IPS-18a (cell line): ENCODE results near the gene KLHDC2.
A peak's percentile ranks its signal among the peaks of the same experiment; 100 is the strongest.
"Not testable (repeated sequence)": the region's sequence is repeated elsewhere in the genome, so short reads cannot be mapped to it uniquely, and the experiment has no call there.

Experiments
- H3K27ac ChIP-seq: one replicate; pipeline ENCODE4 v1.5.1; 2013; ENCODE audit warnings: low read length
- H3K27me3 ChIP-seq: one replicate; pipeline ENCODE4 v1.6.1; 2013; ENCODE audit warnings: mild to moderate bottlenecking, low read length; ENCODE audit not compliant: control insufficient read depth, insufficient read depth
- H3K36me3 ChIP-seq: one replicate; pipeline ENCODE4 v1.6.1; 2013; ENCODE audit warnings: low read depth, low read length; ENCODE audit not compliant: control insufficient read depth
- H3K4me1 ChIP-seq: one replicate; pipeline ENCODE4 v1.6.1; 2013; ENCODE audit warnings: low read depth, low read length; ENCODE audit not compliant: control insufficient read depth
- H3K4me3 ChIP-seq: one replicate; pipeline ENCODE4 v1.5.1; 2013; ENCODE audit warnings: low read length
- H3K9ac ChIP-seq: one replicate; pipeline ENCODE4 v1.6.1; 2013; ENCODE audit warnings: mild to moderate bottlenecking, low read length, moderate library complexity
- H3K9me3 ChIP-seq: one replicate; pipeline ENCODE4 v1.6.1; 2013; ENCODE audit warnings: low read depth, low read length; ENCODE audit not compliant: control insufficient read depth

Gene KLHDC2

DNA sequence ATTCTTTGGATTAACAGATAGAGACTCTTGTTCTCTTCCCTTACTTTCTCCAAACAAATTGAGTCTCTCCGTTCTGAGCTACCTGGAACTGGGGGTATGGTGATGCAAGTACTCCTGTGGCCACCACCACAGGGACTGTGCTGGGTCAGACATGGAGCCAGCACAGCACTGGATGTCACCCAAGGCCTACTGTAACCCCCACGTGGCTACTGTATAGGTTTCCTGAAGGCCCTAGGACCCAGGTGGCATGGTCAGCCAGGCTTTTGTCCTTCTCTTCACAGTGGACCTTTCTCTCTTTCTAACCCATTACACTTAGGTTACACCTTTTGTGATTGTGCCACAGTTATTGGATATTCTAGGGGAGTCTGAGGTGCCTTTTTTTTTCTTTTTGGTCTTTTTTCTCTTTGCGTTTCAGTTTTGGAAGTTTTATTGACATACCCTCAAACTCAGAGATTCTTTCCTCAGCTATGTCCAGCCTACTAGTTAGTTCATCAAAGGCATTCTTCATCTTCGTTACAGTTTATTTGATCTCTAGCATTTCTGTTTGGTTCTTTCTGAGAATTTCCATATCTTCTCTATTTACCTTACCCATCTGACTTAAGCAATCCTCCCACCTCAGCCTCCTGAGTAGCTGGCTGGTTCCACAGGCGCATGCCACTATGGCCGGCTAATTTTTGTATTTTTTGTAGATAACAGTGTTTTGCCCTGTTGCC lies 6.0 kb upstream of the KLHDC2 start:
- Histone ChIP-seq H3K36me3 (no peaks in the 10 kb centered on the region), H3K27ac (no peak overlapping the region), H3K4me1 (peaks cover 3% of the 10 kb centered on the region), H3K4me3 (no peak overlapping the region), H3K9me3 (no peaks in the 10 kb centered on the region), H3K27me3 (no peaks in the 10 kb centered on the region), H3K9ac (no peak overlapping the region)

DNA sequence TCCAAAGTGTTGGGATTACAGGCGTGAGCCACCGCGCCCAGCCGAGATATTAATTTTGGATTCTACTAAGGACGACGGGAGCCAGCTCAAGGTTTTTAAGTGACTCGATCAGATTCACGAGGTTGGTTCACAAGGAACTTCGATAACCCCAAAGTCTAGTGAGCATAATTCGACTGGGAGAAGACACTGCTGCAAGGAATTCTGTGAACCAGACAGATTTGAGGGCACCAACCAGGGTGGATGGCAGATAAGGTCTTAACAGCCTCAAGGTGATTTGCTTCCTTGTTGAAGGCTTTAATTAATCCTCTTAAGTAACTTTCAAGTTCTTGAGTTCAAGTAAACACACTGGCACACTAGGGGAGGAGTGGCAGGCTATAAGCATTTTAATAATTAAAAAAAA lies 1.1 kb upstream of the KLHDC2 start:
- Histone ChIP-seq H3K36me3 (no peaks in the 10 kb centered on the region), H3K4me3 (peak overlapping the region; percentile 85), H3K27ac (peak overlapping the region; percentile 56), H3K9ac (peak overlapping the region; percentile 91), H3K27me3 (no peaks in the 10 kb centered on the region), H3K9me3 (no peaks in the 10 kb centered on the region), H3K4me1 (peaks cover 11% of the 10 kb centered on the region)

DNA sequence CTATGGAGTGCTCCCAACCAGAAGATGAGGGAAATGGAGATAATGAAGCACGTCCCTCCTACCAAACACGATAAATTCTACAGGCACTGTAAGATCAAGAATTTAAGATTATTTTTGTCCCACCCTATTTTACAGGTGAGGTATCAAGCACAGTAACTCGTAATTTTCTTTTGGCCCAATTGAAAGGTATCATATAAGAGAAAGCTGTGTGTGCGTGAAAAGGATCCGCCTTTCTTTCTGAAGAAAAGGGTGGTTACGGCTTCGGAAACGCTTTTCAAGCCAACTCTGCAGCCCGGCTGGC lies 733 bp upstream of the KLHDC2 start:
- peak overlapping the region; percentile 85 for H3K4me3 ChIP-seq
- H3K27ac ChIP-seq: peak overlapping the region; percentile 56
- H3K4me1 ChIP-seq: peaks cover 11% of the 10 kb centered on the region
- H3K27me3 ChIP-seq: no peaks in the 10 kb centered on the region
- H3K9me3 ChIP-seq: no peaks in the 10 kb centered on the region
- H3K9ac ChIP-seq: peak overlapping the region; percentile 91
- H3K36me3 ChIP-seq: no peaks in the 10 kb centered on the region

DNA sequence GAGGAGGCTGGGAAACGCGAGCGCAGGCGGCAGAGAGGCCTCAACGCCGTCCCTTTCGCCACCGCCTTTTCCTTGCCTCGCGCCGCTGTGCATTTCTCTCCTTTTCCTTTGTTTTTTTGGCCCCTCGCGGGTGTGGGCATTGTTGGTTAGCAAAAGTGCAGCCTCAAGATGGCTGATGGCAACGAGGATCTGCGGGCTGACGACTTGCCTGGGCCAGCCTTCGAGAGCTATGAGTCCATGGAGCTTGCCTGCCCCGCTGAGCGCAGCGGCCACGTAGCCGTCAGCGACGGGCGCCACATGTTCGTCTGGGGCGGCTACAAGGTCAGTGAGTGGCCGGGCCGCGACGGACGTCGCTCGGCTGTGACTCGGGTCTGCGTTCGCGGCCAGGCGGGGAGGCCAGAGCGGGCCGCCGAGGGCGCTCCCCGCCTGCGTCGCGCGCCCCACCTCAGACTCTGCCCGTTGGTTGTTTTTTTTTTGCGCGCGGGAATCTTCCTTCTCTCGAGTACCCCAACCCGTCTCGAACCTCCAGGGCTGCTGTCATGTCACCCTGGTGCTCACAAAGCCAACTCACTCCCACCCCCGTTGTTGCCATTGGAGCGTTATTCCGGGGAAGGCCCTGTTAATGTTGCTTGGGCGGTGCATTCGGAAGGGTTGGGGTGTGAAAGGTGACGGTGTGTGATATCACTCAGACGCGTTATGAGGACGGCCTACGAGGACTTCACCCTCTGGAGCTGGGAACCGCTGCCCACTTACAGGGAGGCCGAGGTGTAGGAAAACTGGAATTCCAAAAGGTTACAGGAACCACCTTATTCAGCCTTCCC lies 558 bp downstream of the KLHDC2 start:
- peak overlapping the region; percentile 91 for H3K9ac ChIP-seq

DNA sequence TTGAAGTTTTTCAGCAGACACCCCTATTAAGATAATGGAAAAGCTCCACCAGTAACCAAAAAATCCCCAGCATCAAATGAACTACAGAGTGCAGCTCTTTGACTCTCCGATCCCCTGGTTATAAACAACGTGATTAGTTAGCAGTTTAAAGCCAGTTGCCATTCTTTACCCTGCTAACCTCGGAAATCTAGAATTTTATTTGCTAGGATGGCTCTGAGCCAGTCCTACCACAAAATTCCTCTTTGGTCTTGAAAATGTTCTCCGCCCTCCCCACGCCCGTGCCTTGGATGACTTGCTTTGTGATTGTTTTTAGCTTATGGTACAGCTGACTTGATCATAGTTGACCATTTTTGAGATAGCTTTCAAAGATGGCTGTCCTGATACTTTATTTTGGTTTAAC lies 1.2 kb downstream of the KLHDC2 start:
- Histone ChIP-seq H3K27ac (no peak overlapping the region), H3K9me3 (no peaks in the 10 kb centered on the region), H3K36me3 (no peaks in the 10 kb centered on the region), H3K4me3 (peak overlapping the region; percentile 85), H3K9ac (peak overlapping the region; percentile 91), H3K4me1 (peaks cover 11% of the 10 kb centered on the region), H3K27me3 (no peaks in the 10 kb centered on the region)

More for the DNA sequence above, 558 bp downstream of the KLHDC2 start:
- H3K27me3 ChIP-seq: no peaks in the 10 kb centered on the region
- H3K27ac ChIP-seq: peak overlapping the region; percentile 38
- H3K4me3 ChIP-seq: peak overlapping the region; percentile 85
- H3K9me3 ChIP-seq: no peaks in the 10 kb centered on the region
- no peaks in the 10 kb centered on the region for H3K36me3 ChIP-seq
- peaks cover 11% of the 10 kb centered on the region for H3K4me1 ChIP-seq

DNA sequence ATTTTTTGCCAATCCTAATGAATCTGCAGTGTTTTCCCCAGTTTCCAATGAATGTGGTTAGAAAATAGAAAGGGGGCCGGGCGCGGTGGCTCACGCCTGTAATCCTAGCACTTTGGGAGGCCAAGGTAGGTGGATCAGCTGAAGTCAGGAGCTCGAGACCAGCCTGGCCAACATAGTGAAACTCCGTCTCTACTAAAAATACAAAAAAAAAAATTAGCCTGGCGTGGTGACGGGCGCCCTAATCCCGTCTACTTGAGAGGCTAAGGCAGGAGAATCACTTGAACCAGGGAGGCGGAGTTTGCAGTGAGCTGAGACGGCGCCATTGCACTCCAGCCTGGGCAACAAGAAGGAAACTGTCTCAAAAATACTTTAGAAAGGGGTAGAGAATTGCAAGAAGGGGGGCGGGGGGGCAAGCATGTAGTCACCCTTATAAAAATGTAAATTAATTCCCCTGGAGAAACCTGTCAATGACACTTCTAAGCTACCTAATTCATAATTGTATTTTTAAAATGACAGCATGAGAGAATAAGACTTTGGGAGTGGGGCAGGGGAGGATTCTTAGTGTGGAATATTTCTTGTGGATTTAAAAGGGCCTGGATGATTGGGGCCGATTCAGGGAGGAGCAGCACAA lies 1.7 kb downstream of the KLHDC2 start:
- H3K27me3 ChIP-seq: no peaks in the 10 kb centered on the region
- no peak overlapping the region for H3K27ac ChIP-seq
- peak overlapping the region; percentile 85 for H3K4me3 ChIP-seq
- H3K36me3 ChIP-seq: peaks cover 5% of the 10 kb centered on the region
- H3K9ac ChIP-seq: peak overlapping the region; percentile 91
- H3K9me3 ChIP-seq: no peaks in the 10 kb centered on the region
- H3K4me1 ChIP-seq: peaks cover 11% of the 10 kb centered on the region

DNA sequence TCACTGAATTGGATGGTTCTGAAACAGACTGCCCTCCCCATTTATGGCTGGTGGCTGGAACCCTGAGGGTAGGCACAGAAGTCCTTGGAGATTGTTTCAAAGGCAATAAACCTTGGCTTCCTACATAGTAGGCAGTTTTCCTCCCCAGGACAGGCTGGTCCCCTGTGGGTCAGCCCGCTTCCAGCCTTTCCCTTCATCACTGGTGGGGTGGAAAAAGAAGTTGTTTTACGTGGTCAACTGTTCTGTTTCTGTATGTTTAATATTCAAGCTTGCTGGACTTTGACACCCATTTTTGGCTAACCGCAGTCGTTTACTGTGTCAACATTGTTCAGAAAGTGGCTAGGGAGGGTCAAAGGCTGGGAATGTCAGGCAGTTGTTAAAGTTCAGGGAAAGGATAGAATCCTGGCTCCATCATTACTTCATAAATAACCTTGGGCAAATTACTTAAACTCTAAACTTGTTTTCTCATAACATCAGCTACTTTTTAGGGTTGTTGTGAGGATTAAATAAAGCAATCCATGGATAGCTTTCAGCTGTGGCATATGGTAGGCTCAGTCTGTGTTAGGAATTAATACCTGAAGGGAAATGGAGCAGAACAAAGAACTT lies 2.4 kb downstream of the KLHDC2 start:
- H3K27ac ChIP-seq: no peak overlapping the region
- H3K4me3 ChIP-seq: no peak overlapping the region
- H3K4me1 ChIP-seq: peaks cover 11% of the 10 kb centered on the region
- H3K27me3 ChIP-seq: no peaks in the 10 kb centered on the region
- no peaks in the 10 kb centered on the region for H3K9me3 ChIP-seq
- peaks cover 11% of the 10 kb centered on the region for H3K36me3 ChIP-seq
- H3K9ac ChIP-seq: no peak overlapping the region

DNA sequence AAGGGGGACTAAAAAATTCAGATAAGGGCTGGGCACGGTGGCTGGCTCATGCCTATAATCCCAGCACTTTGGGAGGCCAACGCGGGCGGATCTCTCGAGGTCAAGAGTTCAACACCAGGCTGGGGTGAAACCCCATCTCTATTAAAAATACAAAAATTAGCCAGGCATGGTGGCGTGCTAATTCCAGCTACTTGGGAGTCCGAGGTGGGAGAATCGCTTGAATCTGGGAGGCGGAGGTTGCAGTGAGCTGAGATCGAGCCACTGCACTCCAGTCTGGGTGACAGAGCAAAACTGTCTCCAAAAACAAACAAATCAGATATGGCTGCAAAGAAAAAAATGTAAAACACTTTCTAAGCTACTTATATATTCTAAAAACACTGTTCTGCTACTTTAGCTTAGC lies 3.7 kb downstream of the KLHDC2 start:
- peaks cover 11% of the 10 kb centered on the region for H3K36me3 ChIP-seq
- H3K4me1 ChIP-seq: peaks cover 11% of the 10 kb centered on the region
- not testable (repeated sequence) for H3K27me3 ChIP-seq, H3K9me3 ChIP-seq, H3K27ac ChIP-seq, H3K9ac ChIP-seq, H3K4me3 ChIP-seq

DNA sequence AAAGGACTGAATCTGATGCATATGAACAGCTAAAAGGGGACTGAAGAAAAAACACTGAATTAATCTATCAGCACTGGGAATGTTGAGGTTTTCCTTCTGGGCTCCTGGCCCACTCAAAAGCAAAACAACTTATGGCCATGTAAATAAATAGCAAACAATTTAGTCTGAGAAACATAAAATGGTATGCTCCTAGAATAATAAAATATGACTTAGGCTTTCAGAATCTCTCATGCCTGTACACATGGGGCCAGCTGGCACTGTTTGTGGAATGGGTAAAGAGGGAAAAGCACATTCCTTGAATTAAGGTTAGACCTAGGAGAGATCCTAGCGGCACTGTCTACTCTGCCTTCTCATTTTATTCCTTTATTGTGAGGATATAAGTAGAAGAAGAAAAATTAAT lies 6.2 kb downstream of the KLHDC2 start:
- H3K36me3 ChIP-seq: peaks cover 26% of the 10 kb centered on the region
- no peaks in the 10 kb centered on the region for H3K27me3 ChIP-seq
- H3K4me3 ChIP-seq: no peak overlapping the region
- H3K9ac ChIP-seq: no peak overlapping the region
- no peak overlapping the region for H3K27ac ChIP-seq
- peaks cover 3% of the 10 kb centered on the region for H3K4me1 ChIP-seq
- H3K9me3 ChIP-seq: no peaks in the 10 kb centered on the region

DNA sequence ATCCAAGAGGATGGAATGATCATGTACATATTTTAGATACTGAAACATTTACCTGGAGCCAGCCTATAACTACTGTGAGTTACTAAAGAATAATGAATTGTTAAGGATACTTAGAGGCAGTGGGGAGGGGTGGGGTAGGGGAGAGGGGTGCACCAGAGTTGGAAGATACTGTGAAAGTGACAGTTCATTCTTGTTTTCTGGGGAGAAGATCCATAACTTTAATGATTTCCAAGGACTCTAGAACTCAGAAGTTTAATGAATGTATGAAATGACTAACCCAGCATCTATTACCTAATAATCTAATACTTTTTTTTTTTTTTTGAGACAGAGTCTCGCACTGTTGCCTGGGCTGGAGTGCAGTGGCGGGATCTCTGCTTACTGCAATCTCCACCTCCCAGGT lies 10.5 kb downstream of the KLHDC2 start:
- no peaks in the 10 kb centered on the region for H3K4me1 ChIP-seq
- no peak overlapping the region for H3K9ac ChIP-seq
- H3K9me3 ChIP-seq: no peaks in the 10 kb centered on the region
- peaks cover 63% of the 10 kb centered on the region for H3K36me3 ChIP-seq
- no peaks in the 10 kb centered on the region for H3K27me3 ChIP-seq
- H3K4me3 ChIP-seq: no peak overlapping the region
- H3K27ac ChIP-seq: no peak overlapping the region

DNA sequence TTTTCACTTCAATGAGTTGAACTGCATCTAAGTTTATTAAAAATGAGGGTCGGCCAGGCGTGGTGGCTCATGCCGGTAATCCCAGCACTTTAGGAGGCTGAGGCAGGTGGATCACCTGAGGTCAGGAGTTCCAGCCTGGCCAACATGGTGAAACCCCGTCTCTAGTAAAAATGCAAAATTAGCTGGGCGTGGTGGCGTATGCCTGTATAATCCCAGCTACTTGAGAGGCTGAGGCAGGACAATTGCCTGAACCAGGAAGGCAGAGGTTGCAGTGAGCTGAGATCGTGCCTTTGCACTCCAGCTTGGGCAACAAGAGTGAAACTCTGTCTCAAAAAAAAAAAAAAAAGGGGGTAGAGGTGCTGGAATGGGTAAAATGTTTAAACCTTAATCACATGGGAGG lies 13.1 kb downstream of the KLHDC2 start:
- H3K9me3 ChIP-seq, H3K4me3 ChIP-seq, H3K27ac ChIP-seq, H3K27me3 ChIP-seq, H3K9ac ChIP-seq, H3K4me1 ChIP-seq: not testable (repeated sequence)
- H3K36me3 ChIP-seq: peaks cover 78% of the 10 kb centered on the region
